Sigmoid colon (tissue), 4 donors: ENCODE data around the gene KCNA10.
"Not testable (repeated sequence)": the region's sequence is repeated elsewhere in the genome, so short reads cannot be mapped to it uniquely, and the experiment has no call there.

Source experiments
- EP300 ChIP-seq, 4 donors: sonication (generic); formaldehyde crosslinking; IDR thresholded peaks; one replicate each; pipeline ENCODE4 v1.6.1; 2017; ENCODE audit warnings: antibody characterized with exemption in 4 of 4
- POLR2A ChIP-seq, 2 donors: fragments of 450-650 bp; IDR thresholded peaks; one replicate each; pipeline ENCODE4 v1.6.1; 2016; ENCODE audit warnings: antibody characterized with exemption in 2 of 2, mild to moderate bottlenecking in 2 of 2, moderate library complexity in 2 of 2
- POLR2AphosphoS5 ChIP-seq, 4 donors: sonication (generic); formaldehyde crosslinking; IDR thresholded peaks; one replicate each; pipeline ENCODE4 v1.6.1; 2017; ENCODE audit warnings: antibody characterized with exemption in 4 of 4
- TF ChIP-seq, protein P1 (sequence below), 4 experiments: fragments of 450-650 bp in 3 of 4; fragments of 200-600 bp in 1 of 4; IDR thresholded peaks; one replicate each; pipeline ENCODE4 v1.5.1; 2016 to 2019; ENCODE audit warnings: antibody characterized with exemption in 4 of 4, mild to moderate bottlenecking in 3 of 4, moderate library complexity in 2 of 4

DNA sequence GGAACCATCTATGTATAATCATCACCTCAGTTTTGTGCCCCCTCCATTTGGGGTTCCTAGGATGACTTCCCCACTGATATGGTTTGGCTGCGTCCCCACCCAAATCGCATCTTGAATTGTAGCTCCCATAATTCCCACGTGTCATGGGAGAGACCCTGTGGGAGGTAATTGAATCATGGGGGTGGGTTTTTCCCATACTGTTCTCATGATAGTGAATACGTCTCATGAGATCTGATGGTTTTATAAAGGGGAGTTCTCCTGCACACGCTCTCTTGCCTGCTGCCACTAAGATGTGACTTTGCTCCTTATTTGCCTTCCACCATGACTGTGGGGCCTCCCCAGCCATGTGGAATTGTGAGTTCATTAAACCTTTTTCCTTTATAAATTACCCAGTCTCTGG is 8.1 kb downstream of the KCNA10 start:
- not testable (repeated sequence) for TF ChIP-seq POLR2AphosphoS5, POLR2A, EP300 (IDR thresholded peaks at IDR 0.05)
- TF ChIP-seq, protein P1, sequence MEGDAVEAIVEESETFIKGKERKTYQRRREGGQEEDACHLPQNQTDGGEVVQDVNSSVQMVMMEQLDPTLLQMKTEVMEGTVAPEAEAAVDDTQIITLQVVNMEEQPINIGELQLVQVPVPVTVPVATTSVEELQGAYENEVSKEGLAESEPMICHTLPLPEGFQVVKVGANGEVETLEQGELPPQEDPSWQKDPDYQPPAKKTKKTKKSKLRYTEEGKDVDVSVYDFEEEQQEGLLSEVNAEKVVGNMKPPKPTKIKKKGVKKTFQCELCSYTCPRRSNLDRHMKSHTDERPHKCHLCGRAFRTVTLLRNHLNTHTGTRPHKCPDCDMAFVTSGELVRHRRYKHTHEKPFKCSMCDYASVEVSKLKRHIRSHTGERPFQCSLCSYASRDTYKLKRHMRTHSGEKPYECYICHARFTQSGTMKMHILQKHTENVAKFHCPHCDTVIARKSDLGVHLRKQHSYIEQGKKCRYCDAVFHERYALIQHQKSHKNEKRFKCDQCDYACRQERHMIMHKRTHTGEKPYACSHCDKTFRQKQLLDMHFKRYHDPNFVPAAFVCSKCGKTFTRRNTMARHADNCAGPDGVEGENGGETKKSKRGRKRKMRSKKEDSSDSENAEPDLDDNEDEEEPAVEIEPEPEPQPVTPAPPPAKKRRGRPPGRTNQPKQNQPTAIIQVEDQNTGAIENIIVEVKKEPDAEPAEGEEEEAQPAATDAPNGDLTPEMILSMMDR (IDR thresholded peaks at IDR 0.05) = not testable (repeated sequence)
